ENCODE data around the gene ALDOA.
"Not testable (repeated sequence)": the region's sequence is repeated elsewhere in the genome, so short reads cannot be mapped to it uniquely, and the experiment has no call there.

The ALDOA gene

GRCh38 chr16:30033270-30033669 is 32.3 kb upstream of the ALDOA start:
- H3K27me3 ChIP-seq (ENCODE audit: control insufficient read depth, low read length) = peaks cover 28% of the 10 kb centered on the region
- 0 out of 2 replicates have a peak, but pooled peaks cover 3% of the 10 kb centered on the region for H3K4me1 ChIP-seq (ENCODE audit: control insufficient read depth, low read length)
- no peak overlapping the region for H3K4me3 ChIP-seq (ENCODE audit: low read length)
- H3K79me2 ChIP-seq (ENCODE audit: control insufficient read depth, low read length) = no peaks in the 10 kb centered on the region
- H3F3A ChIP-seq (ENCODE audit: control insufficient read depth, insufficient read depth) = no peaks in the 10 kb centered on the region
- no peak overlapping the region for H3K27ac ChIP-seq (ENCODE audit: low read depth, low read length)
- no peaks in the 10 kb centered on the region for H3K36me3 ChIP-seq (ENCODE audit: control insufficient read depth, low read length)
- H3K4me2 ChIP-seq (ENCODE audit: low read length) = no peak overlapping the region
- H3K9me3 ChIP-seq (ENCODE audit: control insufficient read depth, insufficient read depth, low read length) = peaks cover 4% of the 10 kb centered on the region; the same call in 1 of the 2 replicates
- TF ChIP-seq EZH2phosphoT487 (IDR thresholded peaks at IDR 0.05; ENCODE audit: borderline replicate concordance, low read length) (no peak), CTCF (IDR thresholded peaks at IDR 0.05; ENCODE audit: low read depth, low read length, poor library complexity, severe bottlenecking) (no peak)
- H3K9me2 ChIP-seq (replicated peaks; ENCODE audit: control insufficient read depth, low read length) = no peaks in the 10 kb centered on the region
- no peaks in the 10 kb centered on the region for H4K20me1 ChIP-seq (ENCODE audit: control insufficient read depth, insufficient read depth, low read depth, low read length)

GRCh38 chr16:30040221-30040620 is 25.3 kb upstream of the ALDOA start:
- Histone ChIP-seq H3K36me3 (ENCODE audit: control insufficient read depth, low read length) (no peaks in the 10 kb centered on the region), H3K79me2 (ENCODE audit: control insufficient read depth, low read length) (no peaks in the 10 kb centered on the region)
- TF ChIP-seq EZH2phosphoT487 (IDR thresholded peaks at IDR 0.05; ENCODE audit: borderline replicate concordance, low read length) (no peak), CTCF (IDR thresholded peaks at IDR 0.05; ENCODE audit: low read depth, low read length, poor library complexity, severe bottlenecking) (no peak)

GRCh38 chr16:30040690-30041089 is 24.9 kb upstream of the ALDOA start:
- H3K9me3 ChIP-seq (ENCODE audit: control insufficient read depth, insufficient read depth, low read length); H3K27me3 ChIP-seq (ENCODE audit: control insufficient read depth, low read length); H3K4me1 ChIP-seq (ENCODE audit: control insufficient read depth, low read length); H4K20me1 ChIP-seq (ENCODE audit: control insufficient read depth, insufficient read depth, low read depth, low read length); H3K4me3 ChIP-seq (ENCODE audit: low read length); H3F3A ChIP-seq (ENCODE audit: control insufficient read depth, insufficient read depth); H3K9me2 ChIP-seq (replicated peaks; ENCODE audit: control insufficient read depth, low read length); H3K27ac ChIP-seq (ENCODE audit: low read depth, low read length); H3K79me2 ChIP-seq (ENCODE audit: control insufficient read depth, low read length); H3K36me3 ChIP-seq (ENCODE audit: control insufficient read depth, low read length); H3K4me2 ChIP-seq (ENCODE audit: low read length): not testable (repeated sequence)

More at GRCh38 chr16:30040221-30040620, 25.3 kb upstream of the ALDOA start:
- H3K4me3 ChIP-seq (ENCODE audit: low read length) = no peak overlapping the region
- no peak overlapping the region for H3K4me2 ChIP-seq (ENCODE audit: low read length)
- H3F3A ChIP-seq (ENCODE audit: control insufficient read depth, insufficient read depth) = no peaks in the 10 kb centered on the region
- H3K9me3 ChIP-seq (ENCODE audit: control insufficient read depth, insufficient read depth, low read length) = peaks cover 4% of the 10 kb centered on the region; the same call in 1 of the 2 replicates
- no peaks in the 10 kb centered on the region for H3K9me2 ChIP-seq (replicated peaks; ENCODE audit: control insufficient read depth, low read length)
- peaks cover 9% of the 10 kb centered on the region for H3K27me3 ChIP-seq (ENCODE audit: control insufficient read depth, low read length)
- peaks cover 4% of the 10 kb centered on the region for H3K4me1 ChIP-seq (ENCODE audit: control insufficient read depth, low read length)
- H3K27ac ChIP-seq (ENCODE audit: low read depth, low read length) = no peak overlapping the region
- H4K20me1 ChIP-seq (ENCODE audit: control insufficient read depth, insufficient read depth, low read depth, low read length) = no peaks in the 10 kb centered on the region

GRCh38 chr16:30041841-30042240 is 23.7 kb upstream of the ALDOA start:
- no peaks in the 10 kb centered on the region for H3K36me3 ChIP-seq (ENCODE audit: control insufficient read depth, low read length)
- no peak overlapping the region for H3K4me3 ChIP-seq (ENCODE audit: low read length)
- no peaks in the 10 kb centered on the region for H3K9me2 ChIP-seq (replicated peaks; ENCODE audit: control insufficient read depth, low read length)
- no peaks in the 10 kb centered on the region for H3K79me2 ChIP-seq (ENCODE audit: control insufficient read depth, low read length)
- H4K20me1 ChIP-seq (ENCODE audit: control insufficient read depth, insufficient read depth, low read depth, low read length) = no peaks in the 10 kb centered on the region
- no peaks in the 10 kb centered on the region; the same call in 1 of the 2 replicates for H3K27me3 ChIP-seq (ENCODE audit: control insufficient read depth, low read length)
- peaks cover 4% of the 10 kb centered on the region for H3K4me1 ChIP-seq (ENCODE audit: control insufficient read depth, low read length)
- no peak overlapping the region for H3K27ac ChIP-seq (ENCODE audit: low read depth, low read length)
- no peak overlapping the region for H3K4me2 ChIP-seq (ENCODE audit: low read length)
- no peaks in the 10 kb centered on the region for H3F3A ChIP-seq (ENCODE audit: control insufficient read depth, insufficient read depth)
- TF ChIP-seq EZH2phosphoT487 (IDR thresholded peaks at IDR 0.05; ENCODE audit: borderline replicate concordance, low read length) = no peak
- TF ChIP-seq CTCF (IDR thresholded peaks at IDR 0.05; ENCODE audit: low read depth, low read length, poor library complexity, severe bottlenecking) = no peak
- H3K9me3 ChIP-seq (ENCODE audit: control insufficient read depth, insufficient read depth, low read length) = no peaks in the 10 kb centered on the region

All from DOHH2 (cell line).